GM19193 (cell line): ENCODE results near the gene PSMA6.

Experiments
- POLR2A ChIP-seq: IDR thresholded peaks from 4 replicates; pipeline ENCODE4 v1.6.1; 2011; ENCODE audit not compliant: insufficient read depth, insufficient read length; ENCODE audit errors: extremely low read depth

PSMA6 gene

DNA sequence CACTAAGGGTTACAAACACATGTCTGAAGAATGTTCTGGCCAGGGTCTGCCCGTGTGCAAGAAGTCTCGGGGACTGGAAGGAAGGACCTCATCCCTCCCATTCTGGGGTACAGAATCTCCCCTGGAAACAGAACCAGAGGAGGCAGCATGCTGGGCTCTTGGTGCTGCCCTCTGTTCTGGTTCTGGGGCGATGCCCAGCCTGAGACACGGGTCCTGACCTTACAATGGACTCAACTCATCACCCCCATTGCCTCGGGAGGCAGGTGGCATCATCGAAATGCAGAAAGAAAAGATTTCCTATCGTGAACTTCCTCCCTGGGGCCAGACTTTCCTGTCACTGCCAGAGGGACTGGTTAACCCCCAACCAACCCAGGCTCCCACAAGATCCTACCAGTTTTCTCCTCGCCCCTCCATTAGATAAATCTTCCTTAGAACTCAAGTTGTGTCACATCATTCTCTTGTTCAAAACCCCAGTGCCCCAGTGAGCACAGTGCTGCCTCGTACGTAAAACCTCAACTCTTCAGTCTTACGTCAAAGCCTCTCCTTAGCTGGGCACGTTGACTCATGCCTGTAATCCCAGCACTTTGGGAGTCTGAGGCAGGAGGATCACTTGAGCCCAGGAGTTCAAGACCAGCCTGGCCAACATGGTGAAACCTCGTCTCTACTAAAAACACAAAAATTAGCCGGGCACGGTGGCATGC, 52.1 kb downstream of the PSMA6 start:
- no peak for TF ChIP-seq POLR2A

DNA sequence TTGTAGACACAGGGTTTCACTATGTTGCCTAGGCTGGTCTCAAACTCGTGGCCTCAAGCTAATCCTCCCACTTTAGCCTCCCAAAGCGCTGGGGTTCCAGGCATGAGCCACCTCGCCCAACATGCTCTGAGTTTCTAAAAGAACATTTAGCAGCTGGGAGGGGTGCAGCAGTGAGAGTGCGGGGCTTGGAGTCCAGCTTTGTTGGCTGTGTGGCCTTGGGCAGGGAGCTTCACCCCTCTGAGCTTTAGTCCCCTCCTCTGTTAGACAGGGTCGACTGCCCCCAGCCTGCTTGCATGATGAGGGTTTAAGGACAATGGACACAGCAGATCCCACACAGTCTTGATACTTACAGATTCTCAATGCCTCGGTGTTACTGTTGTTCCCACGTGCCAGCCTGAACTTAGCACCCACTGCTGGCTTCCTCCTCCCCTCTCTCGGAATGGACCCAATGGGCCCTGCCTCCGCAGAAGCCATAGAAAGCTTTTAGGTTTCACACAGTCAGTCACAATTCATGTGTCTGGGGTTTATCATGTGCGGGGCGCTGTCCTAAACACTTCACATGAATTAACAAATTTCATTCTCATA, 54.6 kb downstream of the PSMA6 start:
- TF ChIP-seq POLR2A, result no peak

DNA sequence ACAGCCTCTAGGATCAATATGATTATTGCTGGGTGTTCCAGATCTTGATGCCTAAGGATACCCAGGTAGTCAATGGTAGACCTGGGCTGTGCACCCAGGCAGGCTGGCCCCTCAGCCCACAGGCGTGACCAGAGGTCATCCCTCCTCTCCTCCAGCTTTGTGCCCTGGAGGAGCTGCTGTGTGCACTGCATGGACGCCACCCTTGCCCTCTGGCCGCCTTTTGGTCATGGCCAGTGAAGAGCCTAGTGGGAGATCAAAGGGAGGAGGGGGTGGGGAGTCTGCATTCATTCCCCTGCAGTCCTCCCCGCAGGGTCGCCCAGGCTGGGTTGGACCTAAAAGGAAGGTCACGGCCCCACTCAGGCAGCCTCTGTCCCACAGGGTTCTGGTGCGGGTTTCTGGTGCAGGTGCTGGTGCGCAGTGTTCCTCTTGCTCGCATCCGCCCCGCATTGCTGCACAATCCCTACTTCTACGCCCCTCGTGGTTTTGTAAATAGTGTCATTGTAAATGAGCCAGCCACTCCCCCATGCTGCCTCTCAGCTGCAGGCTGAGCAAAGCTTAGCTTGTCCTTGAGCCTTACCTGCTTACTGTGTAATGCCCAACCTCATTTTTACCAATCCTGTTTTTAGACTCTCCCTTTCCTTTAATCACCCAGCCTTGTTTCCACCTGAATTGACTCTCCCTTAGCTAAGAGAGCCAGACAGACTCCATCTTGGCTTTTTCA, 55.3 kb downstream of the PSMA6 start:
- TF ChIP-seq POLR2A, result no peak

DNA sequence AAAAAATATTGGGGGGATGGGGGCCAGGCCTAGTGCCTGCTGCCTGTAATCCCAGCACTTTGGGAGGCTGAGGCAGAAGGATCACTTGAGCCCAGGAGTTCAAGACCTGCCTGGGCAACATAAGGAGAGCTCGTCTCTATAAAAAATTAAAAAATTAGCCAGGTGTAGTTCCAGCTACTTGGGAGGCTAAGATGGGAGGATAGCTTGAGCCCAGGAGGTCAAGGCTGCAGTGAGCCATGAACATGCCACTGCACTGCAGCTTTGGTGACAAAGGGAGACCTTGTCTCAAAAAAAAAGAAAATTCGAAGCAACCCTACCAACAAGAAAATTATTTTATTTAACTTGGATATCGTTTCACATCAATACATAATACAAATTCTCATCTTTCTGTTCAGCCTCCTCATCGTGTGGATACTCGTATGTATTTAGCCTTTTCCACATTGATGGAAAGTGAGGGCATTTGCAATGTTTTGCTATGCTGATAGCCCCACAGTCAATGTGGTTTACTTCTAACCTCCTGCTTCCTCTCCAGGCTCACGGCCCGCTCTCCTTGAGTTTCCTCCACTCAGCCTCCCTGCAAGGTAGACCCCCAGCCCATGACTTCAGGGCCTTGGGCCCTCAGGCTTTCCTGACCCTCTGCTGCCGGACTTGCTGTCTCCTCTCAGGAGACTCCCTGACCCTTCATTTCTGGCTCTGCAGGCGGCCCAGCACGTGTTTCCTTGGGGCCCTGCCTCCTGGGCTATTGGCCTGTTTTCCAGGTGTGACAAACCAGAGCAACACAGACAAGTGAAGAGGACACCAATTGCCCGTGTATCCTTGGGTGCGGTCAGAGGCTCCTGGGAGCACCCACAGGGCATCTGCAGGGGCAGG, 57.5 kb downstream of the PSMA6 start:
- TF ChIP-seq POLR2A, result no peak

DNA sequence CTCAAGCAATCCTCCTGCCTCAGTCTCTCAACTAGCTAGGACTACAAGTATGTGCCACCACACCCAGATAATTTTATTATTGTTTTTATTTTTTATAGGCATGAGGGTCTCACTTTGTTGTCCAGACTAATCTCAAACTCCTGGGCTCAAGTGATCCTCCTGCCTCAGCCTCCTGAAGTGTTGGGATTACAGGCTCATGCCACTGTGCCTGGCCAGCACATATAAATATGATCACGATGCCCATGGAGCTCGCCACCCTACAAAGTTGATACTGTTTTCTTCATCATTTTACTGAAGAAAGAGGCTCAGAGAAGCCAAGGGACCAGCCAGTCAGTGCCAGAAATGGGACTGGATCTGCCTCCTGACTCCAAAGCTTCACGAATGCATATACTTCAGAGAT, 59.3 kb downstream of the PSMA6 start:
- TF ChIP-seq POLR2A, result no peak

DNA sequence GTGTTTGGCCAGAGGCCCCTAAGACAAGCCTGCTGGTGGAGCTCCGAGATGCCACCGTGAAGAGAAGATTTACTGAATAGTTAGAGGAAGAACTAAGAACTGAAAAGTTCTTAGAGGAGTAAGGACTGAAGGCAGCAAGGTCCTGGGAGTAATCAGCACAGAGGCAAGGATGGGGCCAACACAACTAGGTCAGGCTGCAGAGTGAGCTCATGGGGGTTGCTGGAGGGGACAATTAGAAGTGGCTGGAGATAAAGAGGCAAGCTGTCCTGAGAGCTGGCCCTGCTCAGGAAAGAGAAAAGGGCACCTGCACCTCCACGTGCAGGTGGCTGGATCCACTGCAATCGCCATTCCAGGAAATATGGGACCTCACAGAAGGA, 59.7 kb downstream of the PSMA6 start:
- no peak for TF ChIP-seq POLR2A

DNA sequence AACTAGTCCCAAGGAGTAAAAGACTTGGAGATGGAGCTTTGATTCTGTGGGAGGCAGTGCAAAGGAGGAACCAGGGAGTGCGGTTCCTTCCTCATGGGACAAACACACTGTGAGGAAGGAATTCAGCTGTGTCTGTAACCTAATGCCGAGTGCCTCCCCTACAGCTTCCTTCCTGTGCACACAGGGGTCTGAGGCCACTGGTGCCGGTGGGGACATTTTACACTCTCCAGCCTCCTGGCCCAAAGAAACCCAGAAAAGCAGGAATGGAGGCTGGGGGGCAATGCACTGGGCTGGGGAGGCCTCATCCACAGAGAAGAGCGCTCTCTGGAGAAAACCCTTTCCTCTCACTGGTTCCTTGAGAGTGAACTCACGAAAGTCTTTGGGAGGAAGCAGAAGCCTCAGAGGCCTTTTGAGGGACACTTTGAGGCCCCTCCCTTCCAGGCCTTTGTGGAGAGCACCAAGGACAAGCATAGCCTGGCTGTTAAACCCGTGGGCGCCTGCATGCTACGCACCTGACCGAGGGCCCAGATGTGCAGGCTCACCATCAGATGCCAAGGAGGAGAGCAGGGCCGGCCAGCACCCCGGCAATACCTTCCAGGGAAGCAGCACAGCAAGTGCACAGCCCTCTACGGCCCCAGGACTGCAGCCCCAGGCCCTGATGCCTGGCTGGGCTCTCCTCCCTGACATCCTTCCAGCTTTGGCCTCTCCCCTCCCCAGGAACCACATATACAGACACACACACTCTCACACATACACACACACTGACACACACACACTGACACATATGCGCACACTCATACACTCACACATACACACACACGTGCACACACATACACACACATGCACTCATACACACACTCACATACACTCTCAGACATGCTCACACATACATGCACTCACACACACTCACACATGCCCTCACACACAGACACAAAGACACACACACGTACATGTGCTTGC, 60.4 kb downstream of the PSMA6 start:
- no peak for TF ChIP-seq POLR2A

DNA sequence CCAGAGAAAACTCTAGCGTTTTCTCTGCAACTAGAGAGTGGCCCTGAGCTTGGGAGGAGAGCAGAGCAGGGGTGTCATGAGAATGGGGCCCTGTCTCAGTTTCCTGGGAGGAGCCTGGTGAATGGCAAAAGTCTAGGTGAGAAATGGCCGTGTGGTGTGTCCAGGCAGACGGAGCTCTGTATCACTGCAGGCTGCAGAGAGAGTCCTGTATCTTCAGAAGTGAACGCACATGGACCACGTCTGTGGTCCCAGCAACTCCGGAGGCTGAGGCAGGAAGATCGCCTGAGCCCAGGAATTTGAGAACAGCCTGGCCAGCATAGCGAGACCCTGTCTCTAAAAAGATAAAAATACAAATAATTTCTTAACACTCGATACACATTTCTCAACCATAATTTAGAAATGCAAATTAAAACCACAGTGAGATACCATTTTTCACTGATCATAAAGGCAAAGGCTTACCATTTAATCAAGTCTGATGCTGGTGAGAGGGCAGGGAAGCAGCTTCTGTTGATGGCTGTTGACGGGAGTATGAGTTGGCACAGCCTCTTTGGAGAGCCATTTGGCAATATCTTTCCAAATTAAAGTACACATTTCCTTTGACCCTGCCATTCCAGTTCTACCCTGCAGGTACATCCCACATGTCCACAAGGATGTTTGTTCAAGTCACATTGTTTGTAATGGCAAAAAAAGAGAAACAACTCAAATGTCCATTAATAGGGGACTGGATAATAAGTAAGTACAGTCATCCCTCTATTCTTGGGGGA, 61.4 kb downstream of the PSMA6 start:
- no peak for TF ChIP-seq POLR2A

DNA sequence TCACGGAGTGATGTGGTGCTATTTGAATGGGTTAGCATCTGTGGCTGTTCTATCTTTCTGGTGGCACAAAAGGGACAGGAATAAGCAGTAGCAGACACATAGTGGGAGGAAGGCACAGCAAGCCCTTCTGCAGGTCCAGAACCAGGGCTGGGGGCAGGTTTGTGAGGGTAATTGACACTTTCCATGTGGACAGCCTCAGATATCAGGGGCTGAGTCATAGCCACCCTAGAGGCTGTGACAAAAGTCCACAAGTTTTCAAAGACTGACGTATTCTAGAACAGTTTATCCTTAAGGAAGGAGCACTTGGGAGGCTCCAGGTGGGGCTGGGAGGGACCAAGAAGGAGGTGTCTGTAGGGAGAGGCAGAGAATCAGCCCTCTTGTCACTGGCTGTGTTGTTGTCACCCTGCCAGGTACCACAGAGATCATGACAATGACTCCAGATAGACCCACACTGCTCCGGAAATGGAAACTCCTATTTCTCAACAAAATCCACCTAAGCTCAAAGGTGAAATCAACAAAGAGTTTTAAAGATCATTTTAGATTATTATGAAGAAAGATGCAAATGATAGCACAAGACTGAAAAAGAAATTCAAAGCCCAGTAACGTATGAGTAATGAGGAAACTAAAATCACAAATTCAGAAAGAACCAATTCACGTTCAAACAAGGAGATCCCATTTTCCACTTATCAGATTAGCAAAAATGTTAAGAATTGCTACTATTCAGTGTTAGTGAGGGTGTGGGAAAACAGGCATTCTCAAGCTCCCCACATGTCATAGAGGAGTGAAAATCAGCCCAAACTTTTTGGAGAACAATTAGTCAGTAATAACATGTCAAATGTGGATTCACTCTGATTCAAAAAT, 64.0 kb downstream of the PSMA6 start:
- no peak for TF ChIP-seq POLR2A

DNA sequence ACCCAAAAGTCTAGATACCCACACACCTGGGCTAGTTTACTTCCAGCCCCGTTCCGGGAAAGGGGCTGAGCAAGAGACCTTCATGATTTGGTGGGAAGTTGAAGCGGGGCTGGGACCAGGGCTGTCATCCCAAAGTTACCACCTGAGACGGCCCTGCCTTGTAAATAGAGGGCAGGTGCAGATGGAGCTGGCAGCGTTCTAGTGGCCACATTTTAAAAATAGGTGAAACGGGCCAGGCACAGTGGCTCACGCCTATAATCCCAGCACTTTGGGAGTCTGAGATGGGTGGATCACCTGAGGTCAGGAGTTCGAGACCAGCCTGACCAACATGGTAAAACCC, 68.9 kb downstream of the PSMA6 start:
- TF ChIP-seq POLR2A, result no peak

DNA sequence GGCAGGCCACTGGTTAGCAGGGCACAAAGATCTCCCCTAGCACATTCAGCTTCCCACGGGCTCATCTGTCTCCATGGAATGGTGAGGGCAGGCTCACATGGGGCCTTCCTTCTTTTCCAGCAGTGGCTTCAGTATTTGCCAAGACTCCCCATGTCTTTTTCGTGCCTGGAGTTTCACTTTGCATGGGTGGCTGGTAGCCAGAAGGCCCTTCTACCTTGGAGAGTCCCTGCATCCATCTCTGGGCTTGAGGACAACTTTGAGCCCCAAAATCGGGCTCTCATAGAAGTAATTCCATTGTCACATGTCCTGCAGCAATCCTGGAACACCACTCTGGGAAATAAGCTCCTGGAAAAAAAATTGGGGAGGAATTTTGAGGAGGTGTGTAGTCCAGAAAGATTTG, 70.3 kb downstream of the PSMA6 start:
- TF ChIP-seq POLR2A, result no peak

DNA sequence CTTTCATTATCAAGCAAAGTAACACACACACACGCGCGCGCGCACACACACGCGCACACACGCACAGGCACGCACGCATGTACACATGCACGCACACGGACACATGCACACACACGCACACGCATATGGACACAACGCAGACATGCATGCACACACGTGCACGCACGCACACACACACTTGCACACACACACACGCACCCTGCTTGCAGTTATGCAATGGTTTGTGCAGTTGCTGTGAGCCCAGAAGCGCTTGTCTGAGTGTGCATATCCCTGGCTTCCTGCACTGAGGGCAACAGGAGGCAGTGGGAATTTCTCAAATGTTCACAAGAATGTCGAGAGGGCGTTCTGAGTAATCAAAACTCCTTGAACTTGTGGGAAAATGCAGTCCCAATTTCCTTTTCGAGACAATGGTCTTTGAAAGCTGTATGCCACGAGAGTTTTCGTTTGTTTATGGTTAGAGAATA, 70.8 kb downstream of the PSMA6 start:
- no peak for TF ChIP-seq POLR2A
